GM18861 (cell line): ENCODE results near the gene XYLT1.
"Not testable (repeated sequence)": the region's sequence is repeated elsewhere in the genome, so short reads cannot be mapped to it uniquely, and the experiment has no call there.

ENCODE experiments used
- ATAC-seq: cut with Tn5 transposase; IDR thresholded peaks from one replicate; pipeline ENCODE4 v1.9.1; 2021; ENCODE audit not compliant: unreplicated experiment

The XYLT1 gene

GRCh38 chr16:17340804-17341203 is 130.0 kb downstream of the XYLT1 start:
- no peak for ATAC-seq

DNA sequence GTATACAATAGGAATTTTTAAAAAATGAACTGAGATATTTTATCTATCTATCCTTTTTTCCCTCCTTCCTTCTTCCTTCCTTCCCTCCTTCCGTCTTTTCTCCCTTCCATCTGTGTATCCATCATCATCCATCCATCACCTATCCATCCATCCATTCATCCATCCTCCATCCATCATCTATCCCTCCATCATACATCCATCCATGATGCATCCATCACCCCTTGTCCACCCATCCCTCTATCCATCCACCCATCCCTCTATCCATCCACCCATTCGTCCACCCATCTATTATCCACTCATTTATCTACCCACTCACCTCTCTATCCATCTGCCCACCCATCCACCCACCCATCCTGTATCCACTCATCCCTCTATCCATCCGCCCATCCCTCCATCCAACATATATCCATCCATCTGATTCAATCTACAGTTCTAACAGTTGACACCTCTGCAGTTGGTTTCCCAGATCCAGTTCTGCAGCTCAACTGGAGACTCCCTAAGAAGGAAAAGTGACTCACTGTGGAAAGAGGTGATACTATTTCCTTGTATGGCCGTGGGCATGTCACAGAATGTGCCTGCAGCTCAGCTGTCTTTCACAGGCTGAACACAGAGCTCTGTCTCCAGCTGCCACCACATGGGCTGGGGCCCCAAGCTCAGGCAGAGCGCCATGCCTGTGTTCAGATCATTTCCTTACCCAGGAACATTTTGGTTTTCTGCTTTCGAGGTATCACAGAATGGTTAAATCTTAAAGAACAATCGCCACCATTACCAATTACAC is 130.8 kb downstream of the XYLT1 start:
- ATAC-seq = no peak

DNA sequence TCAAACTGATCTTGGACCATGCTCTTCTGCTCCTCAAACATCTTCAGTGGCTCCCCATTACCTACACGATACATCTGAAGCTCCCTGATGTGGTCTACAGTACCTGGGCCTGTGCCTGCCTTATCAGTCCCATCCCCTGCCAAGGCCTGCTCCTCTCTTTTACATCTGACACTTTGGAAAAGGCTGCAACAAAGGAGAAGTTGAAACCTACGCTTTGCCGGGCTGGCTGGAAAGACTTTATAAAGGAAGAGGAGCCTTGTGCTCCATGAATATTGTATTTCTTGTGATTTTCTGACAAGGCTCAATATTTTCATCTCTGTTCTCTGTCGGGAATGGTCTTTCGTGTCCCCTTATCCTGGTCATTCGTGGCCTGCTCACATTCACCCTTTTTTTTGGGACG is 132.5 kb downstream of the XYLT1 start:
- ATAC-seq = no peak

- ATAC-seq = no peak
Measured at GRCh38 chr16:17336530-17336900, 134.2 kb downstream of the XYLT1 start.

- no peak for ATAC-seq
Measured at GRCh38 chr16:17335826-17336529, 134.8 kb downstream of the XYLT1 start.

DNA sequence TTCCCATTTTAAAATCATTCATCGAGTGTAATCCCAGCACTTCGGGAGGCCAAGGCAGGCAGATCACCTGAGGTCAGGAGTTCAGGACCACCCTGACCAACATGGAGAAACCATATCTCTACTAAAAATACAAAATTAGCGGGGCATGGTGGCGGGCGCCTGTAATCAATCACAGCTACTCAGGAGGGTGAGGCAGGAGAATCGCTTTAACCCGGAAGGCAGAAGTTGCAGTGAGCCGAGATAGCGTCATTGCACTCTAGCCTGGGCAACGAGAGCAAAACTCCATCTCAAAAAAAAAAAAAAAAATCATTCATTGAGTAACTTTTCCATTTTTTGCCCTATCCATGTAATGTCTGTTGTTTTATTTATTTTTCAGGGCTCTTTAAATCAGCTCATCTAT is 135.4 kb downstream of the XYLT1 start:
- ATAC-seq = not testable (repeated sequence)

DNA sequence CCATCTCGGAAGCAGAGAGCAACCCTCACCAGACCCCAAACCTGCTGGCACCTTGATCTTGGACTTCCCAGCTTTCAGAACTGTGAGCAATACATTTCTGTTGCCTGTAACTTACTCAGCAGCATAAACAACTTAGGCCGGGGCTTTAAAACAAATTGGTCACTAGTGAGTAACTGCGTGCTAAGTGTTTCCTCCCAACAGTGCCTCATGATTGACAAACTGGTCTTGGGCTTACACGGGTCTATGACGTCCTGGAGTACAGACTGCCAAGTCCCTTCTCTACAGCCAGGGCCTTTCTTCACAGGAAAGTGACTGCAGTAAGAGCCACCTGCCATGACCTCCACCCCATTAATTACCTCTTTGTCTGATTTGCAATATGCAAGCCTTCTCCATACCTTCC is 136.7 kb downstream of the XYLT1 start:
- ATAC-seq = no peak

GRCh38 chr16:17333229-17333628 is 137.5 kb downstream of the XYLT1 start:
- no peak for ATAC-seq

DNA sequence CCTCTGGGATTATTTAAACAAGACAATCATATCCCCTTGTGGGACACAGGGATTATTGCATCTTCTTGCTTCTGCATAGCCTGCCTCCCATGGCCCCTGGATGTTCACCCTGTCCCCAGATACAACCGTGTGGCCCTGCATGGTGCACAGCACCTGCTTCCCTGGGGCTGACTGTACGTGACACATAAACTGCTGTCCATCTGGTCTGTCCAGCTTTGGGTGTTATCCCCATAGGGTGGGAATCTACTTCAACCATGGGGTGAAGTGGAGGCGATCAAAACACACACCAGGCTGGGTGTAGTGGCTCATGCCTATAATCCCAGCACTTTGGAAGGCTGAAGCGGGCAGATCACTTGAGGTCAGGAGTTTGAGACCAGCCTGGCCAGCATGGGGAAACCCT is 138.8 kb downstream of the XYLT1 start:
- no peak for ATAC-seq

DNA sequence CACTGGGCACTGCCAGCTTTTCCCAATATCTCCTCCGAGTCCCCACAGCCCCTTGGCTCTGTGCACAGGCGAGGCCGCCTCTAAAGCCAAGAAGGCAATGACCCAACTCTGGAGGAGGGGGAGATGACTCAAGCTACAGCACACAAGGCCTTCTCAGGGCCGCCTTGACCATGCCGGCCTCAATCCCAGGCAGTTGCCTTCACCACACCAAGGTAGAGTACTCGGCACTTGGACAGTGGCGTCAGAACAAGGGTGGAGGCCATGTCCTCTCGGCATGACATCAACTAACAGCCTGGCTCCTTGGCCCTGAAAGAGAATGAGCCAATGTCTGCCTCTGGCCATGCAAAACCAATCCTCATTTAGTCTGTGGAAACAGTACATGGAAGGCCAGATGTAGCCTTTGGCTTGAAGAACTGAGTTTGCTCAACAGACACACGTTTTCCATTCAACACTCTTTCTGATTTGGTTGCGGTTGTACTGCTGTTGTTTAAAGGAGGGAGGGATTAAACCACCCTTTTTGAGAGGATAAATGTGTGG is 139.6 kb downstream of the XYLT1 start:
- no peak for ATAC-seq

- ATAC-seq = no peak
Measured at GRCh38 chr16:17330044-17330443, 140.7 kb downstream of the XYLT1 start.

- ATAC-seq = no peak
Measured at GRCh38 chr16:17329391-17329790, 141.4 kb downstream of the XYLT1 start.

GRCh38 chr16:17328932-17329331 is 141.8 kb downstream of the XYLT1 start:
- ATAC-seq = no peak

GRCh38 chr16:17327664-17328335 is 143.0 kb downstream of the XYLT1 start:
- ATAC-seq = no peak

DNA sequence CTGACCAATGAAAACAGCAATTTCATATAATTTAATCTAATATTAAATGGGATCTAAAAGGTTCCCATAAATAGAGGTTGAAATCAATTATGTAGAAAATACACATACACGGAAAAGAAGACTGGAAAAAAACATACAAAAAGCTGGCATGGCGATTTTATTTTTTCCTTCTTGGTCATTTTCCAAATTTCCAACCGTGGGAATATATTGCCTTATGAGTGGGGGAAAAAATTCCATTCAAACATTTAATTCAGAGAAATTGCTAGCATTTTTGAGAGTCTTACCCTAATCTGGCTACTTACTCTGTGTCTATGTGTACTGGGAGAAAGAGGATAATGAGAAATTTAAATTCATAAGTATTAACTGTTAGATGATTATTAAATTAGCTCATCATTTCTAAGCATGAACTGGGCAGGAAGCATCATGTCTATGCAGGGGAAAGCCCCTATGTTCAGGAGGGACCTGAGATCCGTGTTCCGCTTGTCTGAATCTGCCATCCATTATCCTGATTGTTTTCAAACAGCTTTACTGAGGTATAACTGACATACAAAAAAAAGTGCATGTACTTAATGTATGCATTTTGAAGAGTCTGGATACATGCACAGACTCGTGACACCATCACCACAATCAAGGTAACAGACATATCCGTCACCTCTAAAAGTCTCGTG is 145.2 kb downstream of the XYLT1 start:
- ATAC-seq = no peak

DNA sequence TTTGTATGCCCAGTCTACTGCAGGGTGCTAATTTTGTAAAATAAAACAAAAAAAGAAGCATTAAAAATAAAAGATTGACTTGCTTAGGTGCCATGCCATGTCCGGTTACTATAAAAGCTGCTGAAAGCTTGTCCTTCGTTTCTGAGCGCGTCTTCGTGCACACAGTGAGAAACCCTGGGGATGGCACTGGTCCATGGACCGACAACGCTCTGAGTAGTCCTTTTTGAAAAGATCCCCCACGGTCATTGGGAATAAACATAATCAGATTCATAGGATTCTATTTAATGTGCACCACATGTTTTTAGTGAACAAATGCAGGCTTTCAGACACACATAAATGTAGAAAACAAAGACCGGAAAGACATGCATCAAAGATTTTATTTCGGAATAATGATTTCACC is 146.3 kb downstream of the XYLT1 start:
- no peak for ATAC-seq

- no peak for ATAC-seq
Measured at GRCh38 chr16:17323171-17323570, 147.6 kb downstream of the XYLT1 start.

GRCh38 chr16:17321824-17322223 is 148.9 kb downstream of the XYLT1 start:
- ATAC-seq = no peak

DNA sequence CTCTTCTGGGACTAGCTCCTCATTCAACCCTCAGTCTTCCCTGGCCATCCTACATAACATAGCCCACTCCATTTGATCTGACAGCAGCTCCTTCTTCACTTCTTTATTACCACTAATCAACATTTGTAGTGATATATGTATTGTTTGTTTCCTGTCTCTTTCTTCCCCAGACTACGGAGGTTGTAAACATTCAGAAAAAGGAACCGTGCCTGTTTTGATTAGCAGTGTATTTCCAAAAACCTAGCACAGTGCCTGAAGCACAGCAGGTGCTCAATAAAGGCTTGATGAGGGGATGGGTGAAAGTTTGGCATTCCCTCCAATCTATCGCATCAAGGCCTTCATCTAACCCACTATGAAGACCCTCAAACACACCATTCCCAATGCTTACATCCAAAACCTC is 150.8 kb downstream of the XYLT1 start:
- no peak for ATAC-seq

DNA sequence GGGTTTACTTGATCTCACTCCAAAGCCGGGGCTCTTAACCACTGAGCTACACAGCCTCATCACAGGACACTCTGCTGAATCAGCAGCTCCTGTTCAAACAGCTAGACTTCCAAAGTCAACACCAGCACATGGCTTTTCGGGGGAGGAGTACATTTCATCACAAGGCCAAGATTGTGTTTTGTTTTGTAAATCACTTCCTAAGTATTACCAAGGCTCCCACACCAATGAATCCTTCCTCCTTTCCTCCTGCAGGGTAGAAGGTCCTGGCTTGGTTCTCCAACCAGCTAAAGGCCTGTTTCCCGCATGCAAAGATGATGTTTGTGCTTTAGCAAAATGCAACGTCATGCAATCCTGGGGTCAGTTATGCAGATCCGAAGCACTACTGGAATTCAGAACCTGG is 152.5 kb downstream of the XYLT1 start:
- ATAC-seq = no peak

DNA sequence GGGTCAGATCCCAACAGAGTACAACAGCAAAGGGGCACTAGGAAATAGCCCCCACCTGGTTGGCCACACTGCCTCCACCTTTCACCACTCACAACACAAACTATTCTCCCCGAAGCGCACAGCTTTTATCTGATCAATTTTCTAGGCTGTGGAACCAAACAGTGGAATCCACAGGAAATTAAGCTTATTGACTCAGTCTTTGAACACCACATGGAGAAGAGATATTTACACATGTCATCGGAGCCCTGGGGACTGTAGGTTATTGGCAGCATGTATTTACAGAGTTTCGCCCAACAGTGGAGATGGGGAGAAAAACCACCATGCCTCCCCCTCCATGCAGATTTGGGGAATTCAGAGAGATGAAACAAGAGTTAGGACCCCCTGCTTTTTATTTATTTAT is 154.8 kb downstream of the XYLT1 start:
- no peak for ATAC-seq
